DOHH2 (cell line): ENCODE results near the gene CBX5.

ENCODE experiments used
- CTCF ChIP-seq: fragments of 200-600 bp; sonication (generic); IDR thresholded peaks from one replicate; pipeline ENCODE4 v1.5.1; 2014; ENCODE audit warnings: antibody characterized with exemption, mild to moderate bottlenecking, low read depth, low read length; ENCODE audit not compliant: poor library complexity, severe bottlenecking
- EZH2phosphoT487 ChIP-seq: fragments of 200-600 bp; sonication (generic); IDR thresholded peaks from 2 replicates; pipeline ENCODE4 v1.6.1; 2017; ENCODE audit warnings: borderline replicate concordance, mild to moderate bottlenecking, antibody characterized with exemption, low read length, moderate library complexity, mixed read lengths

DNA sequence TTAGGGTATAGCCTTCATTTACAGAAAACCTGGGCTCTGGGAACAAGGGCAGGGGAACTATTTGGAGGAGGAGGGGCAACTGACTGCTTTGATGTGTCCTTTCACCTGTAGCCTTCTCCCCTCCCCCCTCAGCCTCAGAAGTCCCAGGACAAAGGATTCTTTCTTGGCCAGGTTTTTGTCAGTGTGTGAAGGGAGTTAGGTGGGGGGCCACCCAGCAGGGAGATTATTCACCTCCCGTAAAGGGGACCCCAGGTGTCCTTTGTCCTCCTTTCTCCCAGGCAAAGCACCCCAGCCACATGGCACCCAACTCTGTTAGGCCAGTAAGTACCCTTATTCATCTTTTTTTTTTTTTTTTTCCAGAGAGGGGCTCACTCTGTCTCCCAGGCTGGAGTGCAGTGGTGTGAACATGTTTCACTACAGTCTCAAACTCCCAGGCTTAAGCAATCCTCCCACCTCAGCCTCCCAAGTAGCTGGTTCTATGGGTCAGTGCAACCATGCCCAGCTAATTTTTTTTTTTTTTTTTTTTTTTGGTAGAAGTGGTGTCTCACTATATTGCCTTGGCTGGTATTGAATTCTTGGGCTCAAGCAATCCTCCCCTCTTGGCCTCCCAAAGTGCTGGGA is 21.6 kb upstream of the CBX5 start:
- no peak for TF ChIP-seq CTCF
- TF ChIP-seq EZH2phosphoT487 = no peak
